Neural progenitor cell (in vitro differentiated cells): ENCODE results near the gene COX5A. TPM values are rescaled to one million over a fixed set of nuclear protein-coding genes. Genes with fewer than 3 reads are reported as not detected.

ENCODE experiments used
- DNase-seq: peaks from one replicate; pipeline ENCODE4 v3.0.0-alpha.2; 2016; ENCODE audit warnings: low spot score
- H2AFZ ChIP-seq: fragments of 200-600 bp; sonication (generic); replicated peaks from 2 replicates; pipeline ENCODE4 v1.6.1; 2016; ENCODE audit warnings: antibody characterized with exemption
- H3F3A ChIP-seq: fragments of 200-600 bp; sonication (generic); 2 replicates; pipeline ENCODE4 v1.6.1; 2016; ENCODE audit warnings: antibody characterized with exemption, low read depth
- H3K27ac ChIP-seq: fragments of 200-600 bp; sonication (generic); 2 replicates; pipeline ENCODE4 v1.5.1; 2016; ENCODE audit warnings: mild to moderate bottlenecking
- H3K27me3 ChIP-seq: fragments of 200-600 bp; sonication (generic); 2 replicates; pipeline ENCODE4 v1.6.1; 2016; ENCODE audit warnings: mild to moderate bottlenecking, moderate library complexity
- H3K36me3 ChIP-seq: fragments of 200-600 bp; sonication (generic); 2 replicates; pipeline ENCODE4 v1.5.1; 2016
- H3K4me1 ChIP-seq: fragments of 200-600 bp; sonication (generic); 2 replicates; pipeline ENCODE4 v1.6.1; 2016; ENCODE audit warnings: mixed run types
- H3K4me2 ChIP-seq: fragments of 200-600 bp; sonication (generic); 2 replicates; pipeline ENCODE4 v1.6.1; 2016
- H3K4me3 ChIP-seq: fragments of 200-600 bp; sonication (generic); 2 replicates; pipeline ENCODE4 v1.5.1; 2016
- H3K79me2 ChIP-seq: fragments of 200-600 bp; sonication (generic); 2 replicates; pipeline ENCODE4 v1.6.1; 2016; ENCODE audit warnings: low read depth
- H3K9ac ChIP-seq: fragments of 200-600 bp; sonication (generic); 2 replicates; pipeline ENCODE4 v1.6.1; 2016
- H3K9me3 ChIP-seq: fragments of 200-600 bp; sonication (generic); 2 replicates; pipeline ENCODE4 v1.5.1; 2016; ENCODE audit warnings: low read depth
- H4K20me1 ChIP-seq: fragments of 200-600 bp; sonication (generic); 2 replicates; pipeline ENCODE4 v1.6.1; 2016; ENCODE audit warnings: low read depth
- H3K27ac Mint-ChIP-seq: 3 replicates; pipeline ENCODE4 v1.8.0; 2021; ENCODE audit warnings: mixed read lengths
- H3K27me3 Mint-ChIP-seq: 2 replicates; pipeline ENCODE4 v1.8.0; 2022; ENCODE audit warnings: low read depth, mild to moderate bottlenecking, inconsistent platforms, moderate library complexity, mixed read lengths; ENCODE audit not compliant: insufficient read depth
- H3K36me3 Mint-ChIP-seq: 3 replicates; pipeline ENCODE4 v1.8.0; 2021; ENCODE audit warnings: mixed read lengths
- H3K4me1 Mint-ChIP-seq: 3 replicates; pipeline ENCODE4 v1.8.0; 2021; ENCODE audit warnings: mixed read lengths
- H3K4me3 Mint-ChIP-seq: 3 replicates; pipeline ENCODE4 v1.8.0; 2021; ENCODE audit warnings: mild to moderate bottlenecking, moderate library complexity, mixed read lengths
- H3K9me3 Mint-ChIP-seq: 3 replicates; pipeline ENCODE4 v1.8.0; 2020; ENCODE audit warnings: mixed read lengths
- CTCF ChIP-seq: fragments of 200-600 bp; sonication (generic); IDR thresholded peaks from 2 replicates; pipeline ENCODE4 v1.5.1; 2017; ENCODE audit warnings: antibody characterized with exemption, mild to moderate bottlenecking
- EZH2 ChIP-seq: fragments of 200-600 bp; sonication (generic); IDR thresholded peaks from 2 replicates; pipeline ENCODE4 v1.6.1; 2017; ENCODE audit warnings: antibody characterized with exemption, mild to moderate bottlenecking, moderate library complexity
- EZH2phosphoT487 ChIP-seq: fragments of 200-600 bp; sonication (generic); IDR thresholded peaks from 2 replicates; pipeline ENCODE4 v1.6.1; 2017; ENCODE audit warnings: antibody characterized with exemption
- total RNA-seq: library from RNA; depleted of rRNA; stranded (reverse); fragments of >200 nt; gene quantifications from 2 replicates; pipeline ENCODE4 v1.2.3, GENCODE V29; 2015; ENCODE audit warnings: low replicate concordance

COX5A gene
- total RNA-seq, 1 donor from 2014 or later, result 200 TPM

DNA sequence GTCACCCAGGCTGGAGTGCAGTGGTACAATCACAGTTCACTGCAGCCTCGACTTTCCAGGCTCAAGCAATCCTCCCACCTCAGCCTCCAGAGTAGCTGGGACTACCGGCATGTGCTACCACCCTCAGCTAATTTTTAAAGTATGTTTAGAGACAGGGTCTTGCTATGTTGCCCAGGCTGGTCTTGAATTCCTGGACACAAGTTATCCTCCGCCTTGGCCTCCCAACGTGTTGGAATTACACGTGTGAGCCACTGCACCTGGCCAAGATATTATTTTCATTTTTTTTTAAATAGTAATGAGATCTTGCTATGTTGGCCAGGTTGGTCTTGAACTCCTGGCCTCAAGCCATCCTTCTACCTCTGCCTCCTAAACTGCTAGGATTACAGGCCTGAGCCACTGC, 52.4 kb downstream of the COX5A start:
- Histone ChIP-seq H3K79me2 (peaks cover 4% of the 10 kb centered on the region), H3K4me3 (no peak overlapping the region), H3F3A (peaks cover 11% of the 10 kb centered on the region), H4K20me1 (no peaks in the 10 kb centered on the region), H3K4me2 (no peak overlapping the region), H3K27ac (no peak overlapping the region), H2AFZ (no peak overlapping the region), H3K9me3 (no peaks in the 10 kb centered on the region), H3K36me3 (no peaks in the 10 kb centered on the region), H3K27me3 (peaks cover 4% of the 10 kb centered on the region), H3K4me1 (peaks cover 8% of the 10 kb centered on the region), H3K9ac (no peak overlapping the region)
- no peaks in the 10 kb centered on the region for H3K9me3 Mint-ChIP-seq
- H3K36me3 Mint-ChIP-seq, result no peaks in the 10 kb centered on the region
- H3K27ac Mint-ChIP-seq, result no peak overlapping the region
- TF ChIP-seq CTCF, result no peak
- no peak for TF ChIP-seq EZH2
- no peak for TF ChIP-seq EZH2phosphoT487
- no peak overlapping the region for H3K4me3 Mint-ChIP-seq
- H3K4me1 Mint-ChIP-seq, result peaks cover 19% of the 10 kb centered on the region
- DNase-seq, result no peak
- H3K27me3 Mint-ChIP-seq, result peaks cover 10% of the 10 kb centered on the region

DNA sequence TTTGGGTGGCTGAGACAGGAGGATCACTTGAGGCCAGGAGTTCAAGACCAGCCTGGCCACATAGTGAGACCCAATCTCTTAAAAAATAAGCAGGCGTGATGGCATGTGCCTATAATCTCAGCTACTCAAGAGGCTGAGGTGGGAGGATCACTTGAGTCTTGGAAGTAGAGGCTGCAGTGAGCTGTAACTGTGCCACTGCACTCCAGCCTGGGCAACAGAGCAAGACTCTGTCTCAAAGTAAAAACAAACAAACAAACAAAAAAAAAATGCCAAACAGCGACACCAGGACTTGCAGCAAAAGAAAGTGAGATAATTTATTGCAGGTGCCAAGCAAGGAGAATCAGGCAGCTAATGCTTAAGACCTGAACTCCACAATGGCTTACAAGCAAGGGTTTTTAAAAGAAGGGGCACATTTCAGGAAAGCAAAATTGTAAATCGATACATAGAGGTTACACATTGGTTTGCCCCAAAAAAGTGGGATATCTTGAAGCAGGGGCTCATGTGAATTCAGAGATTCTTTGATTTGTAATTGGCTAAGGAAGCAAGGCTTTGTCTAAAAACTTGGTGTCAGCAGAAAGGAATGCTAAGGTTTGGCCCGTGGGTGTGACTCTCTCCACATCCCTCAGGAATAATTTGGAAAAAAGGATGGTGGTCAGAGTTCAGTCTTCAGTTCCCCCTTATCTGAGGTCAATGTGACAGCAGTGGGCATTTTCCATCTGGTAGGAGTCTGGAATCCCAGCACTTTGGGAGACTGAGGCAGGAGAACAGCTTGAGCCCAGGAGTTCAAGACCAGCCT, 53.2 kb downstream of the COX5A start:
- H3K27ac Mint-ChIP-seq, result no peak overlapping the region
- peaks cover 16% of the 10 kb centered on the region for H3K4me1 Mint-ChIP-seq
- H3K9me3 Mint-ChIP-seq, result no peaks in the 10 kb centered on the region
- H3K36me3 Mint-ChIP-seq, result no peaks in the 10 kb centered on the region
- Histone ChIP-seq H3K4me1 (peaks cover 7% of the 10 kb centered on the region), H3K9me3 (no peaks in the 10 kb centered on the region), H3K4me2 (no peak overlapping the region), H3K27ac (no peak overlapping the region), H3K27me3 (peaks cover 3% of the 10 kb centered on the region), H3K79me2 (no peaks in the 10 kb centered on the region), H3F3A (peaks cover 11% of the 10 kb centered on the region), H4K20me1 (no peaks in the 10 kb centered on the region), H2AFZ (no peak overlapping the region), H3K4me3 (no peak overlapping the region), H3K36me3 (no peaks in the 10 kb centered on the region), H3K9ac (no peak overlapping the region)
- no peak for TF ChIP-seq EZH2
- TF ChIP-seq EZH2phosphoT487, result no peak
- no peak for TF ChIP-seq CTCF
- no peak for DNase-seq
- peaks cover 10% of the 10 kb centered on the region for H3K27me3 Mint-ChIP-seq
- H3K4me3 Mint-ChIP-seq, result no peak overlapping the region

- Histone ChIP-seq H3K9ac (no peak overlapping the region), H3K9me3 (no peaks in the 10 kb centered on the region), H3K27ac (no peak overlapping the region), H3K4me1 (peaks cover 7% of the 10 kb centered on the region), H3K27me3 (no peaks in the 10 kb centered on the region), H3K79me2 (no peaks in the 10 kb centered on the region), H3K36me3 (no peaks in the 10 kb centered on the region), H2AFZ (no peak overlapping the region), H3K4me3 (no peak overlapping the region), H3K4me2 (no peak overlapping the region), H4K20me1 (no peaks in the 10 kb centered on the region), H3F3A (no peaks in the 10 kb centered on the region)
- DNase-seq, result no peak
- H3K36me3 Mint-ChIP-seq, result no peaks in the 10 kb centered on the region
- H3K4me1 Mint-ChIP-seq, result peaks cover 4% of the 10 kb centered on the region
- no peaks in the 10 kb centered on the region for H3K9me3 Mint-ChIP-seq
- no peak overlapping the region for H3K4me3 Mint-ChIP-seq
- TF ChIP-seq EZH2phosphoT487, result no peak
- TF ChIP-seq EZH2, result no peak
- TF ChIP-seq CTCF, result no peak
- peaks cover 8% of the 10 kb centered on the region for H3K27me3 Mint-ChIP-seq
- no peak overlapping the region for H3K27ac Mint-ChIP-seq
These were observed 55.3 kb downstream of the COX5A start for GRCh38 chr15:74882528-74882927.
